Duodenal mucosa (tissue), 2 donors: Measurements from ENCODE around the gene ZNF341.
A peak's percentile ranks its signal among the peaks of the same experiment; 100 is the strongest.

Experiments
- H3K27ac ChIP-seq: one replicate; pipeline ENCODE4 v1.7.0; 2013; ENCODE audit warnings: low read depth, low read length
- H3K27me3 ChIP-seq, 2 donors: one replicate each; pipeline ENCODE4 v1.7.0; 2013; ENCODE audit warnings: low read length in 2 of 2, control low read depth in 1 of 2; ENCODE audit not compliant: insufficient read depth in 2 of 2, control insufficient read depth in 1 of 2
- H3K36me3 ChIP-seq, 2 donors: one replicate each; pipeline ENCODE4 v1.7.0; 2013; ENCODE audit warnings: low read length in 2 of 2, control low read depth in 1 of 2; ENCODE audit not compliant: insufficient read depth in 2 of 2, control insufficient read depth in 1 of 2
- H3K4me1 ChIP-seq, 2 donors: one replicate each; pipeline ENCODE4 v1.7.0; 2013; ENCODE audit warnings: low read length in 2 of 2, control low read depth in 1 of 2; ENCODE audit not compliant: insufficient read depth in 2 of 2, control insufficient read depth in 1 of 2
- H3K4me3 ChIP-seq, 2 donors: one replicate each; pipeline ENCODE4 v1.7.0; 2013; ENCODE audit warnings: low read length in 2 of 2, low read depth in 1 of 2
- H3K9ac ChIP-seq, 2 donors: one replicate each; pipeline ENCODE4 v1.7.0; 2013; ENCODE audit warnings: low read length in 2 of 2, low read depth in 1 of 2
- H3K9me3 ChIP-seq, 2 donors: one replicate each; pipeline ENCODE4 v1.7.0; 2013; ENCODE audit warnings: low read length in 2 of 2, control low read depth in 1 of 2; ENCODE audit not compliant: control insufficient read depth in 1 of 2

ZNF341 gene

DNA sequence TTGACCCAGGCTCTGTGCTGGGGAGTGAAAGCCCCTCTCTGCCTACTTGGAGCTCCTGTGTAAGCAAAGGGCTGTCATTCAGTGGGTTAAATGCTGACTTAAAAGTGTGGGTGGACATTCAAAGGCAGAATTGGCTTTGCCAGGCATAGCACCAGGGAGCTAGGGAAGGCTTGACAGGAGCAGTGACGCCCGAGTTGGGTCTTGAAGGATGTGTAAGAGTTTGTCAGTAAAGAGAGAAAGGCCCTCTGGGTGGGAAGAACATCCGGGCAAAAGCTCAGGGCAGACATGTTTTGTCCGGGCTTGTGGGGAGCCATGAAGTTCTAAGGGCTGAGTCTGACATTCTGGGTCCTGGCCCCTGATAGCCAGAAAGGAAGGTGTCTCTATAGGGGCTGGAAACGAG is 51.5 kb downstream of the ZNF341 start:
- Histone ChIP-seq H3K27me3 (no peaks in the 10 kb centered on the region), H3K4me1 (peaks cover under 1 to 4% of the 10 kb centered on the region in 2 donors), H3K9ac (no peak overlapping the region), H3K4me3 (no peak overlapping the region), H3K27ac (no peak overlapping the region), H3K9me3 (no peaks in the 10 kb centered on the region), H3K36me3 (no peaks in the 10 kb centered on the region)

DNA sequence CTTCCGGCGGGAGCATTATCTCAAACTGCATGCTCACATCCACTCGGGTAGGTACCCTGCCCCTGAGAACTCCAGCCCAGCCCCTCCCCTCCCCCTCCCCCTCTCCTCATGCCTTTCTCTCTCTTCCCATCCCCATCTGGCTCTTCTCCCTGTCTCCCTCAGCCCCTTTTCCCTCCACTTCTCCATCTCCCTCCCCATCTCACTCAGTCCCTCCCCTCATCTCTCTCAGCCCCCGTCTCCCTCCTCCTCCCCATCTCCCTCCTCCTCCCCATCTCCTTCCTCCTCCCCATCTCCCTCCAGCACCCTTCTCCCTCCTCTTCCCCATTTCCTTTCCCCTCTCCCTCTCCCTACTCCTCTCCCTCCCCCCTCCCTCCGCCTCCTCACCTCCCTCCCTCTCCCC is 52.0 kb downstream of the ZNF341 start:
- H3K9me3 ChIP-seq, result no peaks in the 10 kb centered on the region
- no peak overlapping the region for H3K4me3 ChIP-seq
- no peaks in the 10 kb centered on the region for H3K27me3 ChIP-seq
- H3K4me1 ChIP-seq, result peaks cover 6% of the 10 kb centered on the region in 2 donors
- no peaks in the 10 kb centered on the region for H3K36me3 ChIP-seq
- no peak overlapping the region for H3K27ac ChIP-seq
- H3K9ac ChIP-seq, result no peak overlapping the region

DNA sequence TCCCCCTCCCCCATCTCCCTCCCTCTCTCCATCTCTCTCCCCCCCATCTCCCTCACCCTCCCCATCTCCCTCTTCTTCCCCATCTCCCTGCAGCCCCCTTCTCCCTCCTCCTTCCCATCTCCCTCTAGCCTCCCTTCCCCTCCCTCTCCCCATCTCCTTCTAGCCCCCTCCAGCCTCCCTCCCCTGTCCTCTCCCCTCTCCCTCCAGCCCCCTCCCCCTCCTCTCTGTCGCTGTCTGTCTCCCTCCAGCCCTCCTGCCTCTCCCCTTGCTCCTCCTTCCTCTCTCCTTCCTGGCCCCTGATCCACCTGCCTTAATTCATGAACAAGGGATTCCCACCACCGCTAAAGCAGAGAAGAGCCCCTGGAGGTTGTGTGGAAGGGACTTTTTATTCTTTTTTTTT is 52.4 kb downstream of the ZNF341 start:
- Histone ChIP-seq H3K9ac (no peak overlapping the region), H3K27me3 (no peaks in the 10 kb centered on the region), H3K27ac (no peak overlapping the region), H3K36me3 (no peaks in the 10 kb centered on the region), H3K4me1 (peaks cover 9% of the 10 kb centered on the region in 2 donors), H3K4me3 (no peak overlapping the region), H3K9me3 (no peaks in the 10 kb centered on the region)

DNA sequence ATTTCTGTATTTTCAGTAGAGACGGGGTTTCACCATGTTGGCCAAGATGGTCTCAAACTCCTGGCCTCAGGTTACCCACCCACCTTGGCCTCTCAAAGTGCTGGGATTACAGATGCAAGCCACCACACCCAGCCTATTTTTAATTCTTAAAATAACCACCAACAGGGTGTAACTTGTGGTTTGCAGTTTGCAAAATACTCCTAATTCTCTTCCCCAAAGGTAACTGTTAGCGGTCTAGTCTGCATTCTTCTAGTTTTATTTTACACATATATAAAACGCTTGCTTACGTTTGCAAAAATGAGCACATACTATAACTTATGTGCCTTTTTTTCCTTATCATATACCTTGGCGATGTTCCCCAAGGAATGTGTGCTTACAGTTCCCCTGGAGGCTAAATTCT is 53.7 kb downstream of the ZNF341 start:
- Histone ChIP-seq H3K9ac (no peak overlapping the region), H3K4me3 (no peak overlapping the region), H3K36me3 (no peaks in the 10 kb centered on the region), H3K27ac (no peak overlapping the region), H3K9me3 (no peaks in the 10 kb centered on the region), H3K4me1 (peaks cover 16 to 19% of the 10 kb centered on the region in 2 donors), H3K27me3 (no peaks in the 10 kb centered on the region)

DNA sequence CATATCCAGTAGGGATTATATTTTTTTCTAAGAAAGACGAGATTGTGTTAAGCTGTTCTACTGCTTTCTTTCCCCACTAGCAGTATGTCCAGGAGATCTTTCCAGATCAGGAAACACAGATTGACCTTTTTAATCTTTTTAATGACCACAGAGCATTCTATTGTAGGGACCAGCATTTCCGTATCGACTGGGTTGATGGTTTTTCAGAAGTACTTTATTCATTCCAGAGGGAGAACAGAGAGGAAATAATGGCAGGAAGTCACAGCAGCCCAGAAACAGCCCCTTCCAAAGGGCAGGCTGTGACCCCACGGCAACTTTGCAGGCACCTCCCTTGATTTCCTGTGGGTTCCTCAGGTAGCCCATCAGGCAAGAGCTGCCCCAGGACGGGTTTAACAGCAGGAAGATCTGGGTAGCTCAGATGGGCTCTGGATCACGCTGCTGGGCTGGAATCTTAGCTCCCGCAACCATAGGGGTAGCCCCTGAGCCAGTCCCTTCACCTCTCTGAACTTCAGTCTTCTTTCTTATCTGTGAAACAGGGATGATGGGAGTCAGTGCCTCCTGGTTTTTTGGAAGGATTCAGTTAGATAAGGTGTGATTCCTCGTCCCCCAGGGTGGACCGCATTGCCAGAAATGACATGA is 55.6 kb downstream of the ZNF341 start:
- Histone ChIP-seq H3K27me3 (no peaks in the 10 kb centered on the region), H3K9me3 (no peaks in the 10 kb centered on the region), H3K36me3 (no peaks in the 10 kb centered on the region), H3K9ac (peak overlapping the region in 1 of 2 donors; percentile 23), H3K27ac (no peak overlapping the region), H3K4me3 (no peak overlapping the region), H3K4me1 (peaks cover 17 to 27% of the 10 kb centered on the region in 2 donors)

DNA sequence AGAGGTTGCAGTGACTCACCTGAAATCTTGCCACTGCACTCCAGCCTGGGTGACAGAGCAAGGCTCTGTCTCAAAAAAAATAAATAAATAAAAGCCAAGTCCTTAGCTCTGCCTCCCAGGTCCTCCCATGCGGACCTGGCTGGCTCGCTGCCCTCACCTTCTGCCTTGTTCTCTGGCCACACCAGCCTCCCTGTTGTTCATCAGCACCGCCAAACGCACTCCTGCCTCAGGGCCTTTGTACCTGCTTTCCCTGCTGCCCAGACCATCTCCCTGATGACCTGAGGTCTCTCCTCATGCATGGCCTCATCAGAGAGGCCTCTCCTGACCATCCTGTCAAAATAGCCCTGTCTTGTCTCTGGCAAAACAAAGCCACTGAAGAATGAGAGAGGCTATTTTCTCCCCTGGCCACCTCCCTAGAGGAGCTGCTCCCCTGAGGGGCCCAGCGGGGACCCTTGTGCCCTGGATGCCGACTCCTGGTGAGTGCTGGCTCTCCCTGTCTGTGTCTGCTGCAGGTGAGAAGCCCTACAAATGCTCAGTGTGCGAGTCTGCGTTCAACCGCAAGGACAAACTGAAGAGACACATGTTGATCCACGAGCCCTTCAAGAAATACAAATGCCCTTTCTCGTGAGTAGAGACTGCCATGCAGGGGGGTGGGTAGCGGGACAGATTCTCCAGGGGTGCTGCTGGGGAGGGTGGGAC is 56.7 kb downstream of the ZNF341 start:
- peaks cover 22 to 27% of the 10 kb centered on the region in 2 donors for H3K4me1 ChIP-seq
- H3K9me3 ChIP-seq, result no peaks in the 10 kb centered on the region
- no peak overlapping the region for H3K9ac ChIP-seq
- H3K27me3 ChIP-seq, result no peaks in the 10 kb centered on the region
- no peak overlapping the region for H3K27ac ChIP-seq
- H3K36me3 ChIP-seq, result no peaks in the 10 kb centered on the region
- no peak overlapping the region for H3K4me3 ChIP-seq

DNA sequence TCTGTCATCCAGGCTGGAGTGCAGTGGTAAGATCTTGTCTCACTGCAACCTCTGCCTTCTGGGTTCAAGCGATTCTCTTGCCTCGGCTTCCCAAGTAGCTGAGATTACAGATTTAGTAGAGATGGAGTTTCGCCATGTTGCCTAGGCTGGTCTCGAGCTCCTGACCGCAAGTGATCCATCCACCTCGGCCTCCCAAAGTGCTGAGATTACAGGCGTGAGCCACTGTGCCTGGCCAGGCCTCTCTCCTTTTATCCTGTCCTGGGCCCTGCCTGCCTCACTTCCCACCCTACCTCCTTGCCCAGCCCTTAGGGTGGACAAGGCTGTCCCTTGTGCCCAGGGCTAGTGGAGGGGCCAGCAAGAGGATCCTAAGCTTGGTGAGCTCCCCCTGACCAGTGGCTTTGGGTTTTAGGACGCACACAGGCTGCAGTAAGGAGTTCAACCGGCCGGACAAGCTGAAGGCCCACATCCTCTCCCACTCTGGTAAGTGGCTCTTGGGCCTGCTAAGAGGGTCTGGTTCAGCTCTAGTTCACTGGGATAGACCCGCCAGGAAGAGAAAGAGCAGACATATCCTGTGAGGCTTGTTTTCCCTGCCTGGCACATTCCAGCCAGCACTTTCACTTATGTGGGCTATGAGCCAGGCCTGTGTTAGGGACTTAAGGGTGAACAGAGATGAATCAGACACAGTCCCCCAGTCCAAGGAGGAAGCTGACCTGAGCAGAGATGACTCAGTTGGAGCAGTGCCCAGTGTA is 57.5 kb downstream of the ZNF341 start:
- Histone ChIP-seq H3K27ac (peak overlapping the region; percentile 71), H3K4me1 (peaks cover 23 to 28% of the 10 kb centered on the region in 2 donors), H3K36me3 (no peaks in the 10 kb centered on the region), H3K9ac (peak overlapping the region; percentile 44 to 45), H3K27me3 (no peaks in the 10 kb centered on the region), H3K9me3 (no peaks in the 10 kb centered on the region), H3K4me3 (no peak overlapping the region)

DNA sequence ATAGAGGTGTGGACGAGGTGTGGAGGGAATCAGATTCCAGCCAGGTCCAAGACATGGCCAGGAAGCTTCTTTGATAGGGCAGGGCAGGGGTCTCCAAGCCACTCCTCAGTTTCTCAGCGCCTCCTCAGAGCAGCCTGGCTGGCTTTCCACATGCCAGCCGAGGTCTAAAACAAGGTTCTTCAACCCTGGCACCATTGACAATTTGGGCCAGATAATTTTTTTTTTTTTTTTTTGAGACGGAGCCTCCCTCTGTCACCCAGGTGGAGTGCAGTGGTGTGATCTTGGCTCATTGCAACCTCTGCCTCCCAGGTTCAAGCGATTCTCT is 58.0 kb downstream of the ZNF341 start:
- peak overlapping the region; percentile 71 for H3K27ac ChIP-seq
- H3K9ac ChIP-seq, result peak overlapping the region in 1 of 2 donors; percentile 44

DNA sequence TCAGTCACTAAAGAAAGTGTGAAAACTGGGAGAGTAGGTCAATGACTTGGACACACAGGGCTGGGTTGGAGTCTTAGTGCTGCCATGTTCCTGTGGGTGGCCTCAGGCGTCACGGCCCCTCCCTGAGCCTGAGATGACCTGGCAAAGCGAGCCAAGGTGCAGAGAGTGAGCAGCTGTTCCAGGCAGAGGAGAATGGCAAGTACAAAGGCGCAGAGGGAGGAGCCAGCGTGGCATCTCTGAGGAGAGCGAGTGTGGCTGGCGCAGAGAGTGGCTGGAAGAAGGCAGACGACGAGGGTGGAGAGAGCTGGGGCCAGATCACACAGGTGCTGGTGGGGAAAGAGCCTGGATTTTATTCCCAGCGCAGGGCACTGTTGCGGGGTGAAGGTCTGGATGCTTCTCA is 58.8 kb downstream of the ZNF341 start:
- H3K9ac ChIP-seq, result peak overlapping the region; percentile 10 to 51
- H3K9me3 ChIP-seq, result no peaks in the 10 kb centered on the region
- no peak overlapping the region for H3K4me3 ChIP-seq
- H3K27me3 ChIP-seq, result no peaks in the 10 kb centered on the region
- peak overlapping the region; percentile 71 for H3K27ac ChIP-seq
- peaks cover 23 to 30% of the 10 kb centered on the region in 2 donors for H3K4me1 ChIP-seq
- no peaks in the 10 kb centered on the region for H3K36me3 ChIP-seq

More for the DNA sequence above, 58.0 kb downstream of the ZNF341 start:
- Histone ChIP-seq H3K36me3 (no peaks in the 10 kb centered on the region), H3K4me1 (peaks cover 23 to 30% of the 10 kb centered on the region in 2 donors), H3K4me3 (no peak overlapping the region), H3K9me3 (no peaks in the 10 kb centered on the region), H3K27me3 (no peaks in the 10 kb centered on the region)

DNA sequence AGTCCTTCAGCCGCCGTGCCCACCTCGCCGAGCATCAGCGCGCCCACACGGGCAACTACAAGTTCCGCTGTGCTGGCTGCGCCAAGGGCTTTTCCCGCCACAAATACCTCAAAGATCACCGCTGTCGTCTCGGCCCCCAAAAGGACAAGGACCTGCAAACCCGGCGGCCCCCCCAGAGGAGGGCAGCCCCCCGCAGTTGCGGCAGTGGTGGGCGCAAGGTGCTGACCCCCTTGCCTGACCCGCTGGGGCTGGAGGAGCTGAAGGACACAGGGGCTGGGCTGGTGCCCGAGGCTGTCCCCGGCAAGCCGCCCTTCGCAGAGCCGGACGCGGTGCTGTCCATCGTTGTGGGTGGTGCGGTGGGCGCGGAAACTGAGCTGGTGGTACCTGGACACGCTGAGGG is 59.2 kb downstream of the ZNF341 start:
- Histone ChIP-seq H3K9me3 (no peaks in the 10 kb centered on the region), H3K27me3 (no peaks in the 10 kb centered on the region), H3K4me1 (peaks cover 23 to 30% of the 10 kb centered on the region in 2 donors), H3K27ac (no peak overlapping the region), H3K9ac (peak overlapping the region in 1 of 2 donors; percentile 51), H3K4me3 (no peak overlapping the region), H3K36me3 (no peaks in the 10 kb centered on the region)
